ENCODE measurements around the gene ZNF567.
"Not testable (repeated sequence)": the region's sequence is repeated elsewhere in the genome, so short reads cannot be mapped to it uniquely, and the experiment has no call there.

The ZNF567 gene

DNA sequence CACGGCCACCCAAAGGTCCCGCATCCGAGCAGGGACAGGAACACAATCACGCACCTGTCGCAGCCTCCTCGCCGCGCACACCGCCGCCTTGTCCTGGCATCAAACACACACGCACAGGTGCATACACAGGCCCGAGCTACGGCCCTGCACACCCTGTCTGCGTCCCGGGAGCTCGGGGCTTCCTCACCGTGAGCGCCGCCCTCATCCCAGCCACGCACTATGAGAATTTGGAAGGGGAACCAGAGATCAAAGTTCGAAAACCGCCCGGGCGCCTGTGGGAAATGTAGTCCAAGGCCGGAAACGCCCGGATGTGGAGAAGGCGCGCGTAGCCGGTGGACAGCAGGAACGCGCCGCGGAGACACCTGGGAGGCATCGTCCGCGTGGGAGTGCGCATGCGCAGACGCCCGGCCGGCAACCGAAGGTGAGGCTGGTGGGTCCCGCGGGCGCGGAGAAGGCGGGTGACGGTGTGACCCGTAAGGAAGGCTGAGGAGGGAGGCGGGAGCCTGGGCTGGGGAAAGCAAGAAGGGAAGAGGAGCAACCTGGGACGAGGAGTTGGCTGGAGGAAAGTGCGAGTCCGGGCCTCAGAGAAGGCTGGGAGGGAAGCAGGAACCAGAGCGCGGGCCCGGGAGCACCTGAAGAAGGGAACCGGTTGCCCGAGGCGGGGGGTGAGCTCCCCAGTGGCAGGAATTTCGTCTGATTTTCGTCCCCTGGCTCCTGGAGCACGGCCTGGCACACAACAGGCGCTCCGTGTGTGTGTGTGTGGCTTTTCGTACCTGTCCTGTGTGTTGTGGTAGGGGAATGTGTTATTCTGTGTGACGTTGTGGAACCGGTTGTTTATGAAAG is at the start of gene ZNF567:
TSS of gene ZNF567 (plus strand) at position 399 of the 843 bp plus-strand sequence. CDS start 7,256 bp downstream, outside the sequence.
- peak; percentile 88 for DNase-seq

DNA sequence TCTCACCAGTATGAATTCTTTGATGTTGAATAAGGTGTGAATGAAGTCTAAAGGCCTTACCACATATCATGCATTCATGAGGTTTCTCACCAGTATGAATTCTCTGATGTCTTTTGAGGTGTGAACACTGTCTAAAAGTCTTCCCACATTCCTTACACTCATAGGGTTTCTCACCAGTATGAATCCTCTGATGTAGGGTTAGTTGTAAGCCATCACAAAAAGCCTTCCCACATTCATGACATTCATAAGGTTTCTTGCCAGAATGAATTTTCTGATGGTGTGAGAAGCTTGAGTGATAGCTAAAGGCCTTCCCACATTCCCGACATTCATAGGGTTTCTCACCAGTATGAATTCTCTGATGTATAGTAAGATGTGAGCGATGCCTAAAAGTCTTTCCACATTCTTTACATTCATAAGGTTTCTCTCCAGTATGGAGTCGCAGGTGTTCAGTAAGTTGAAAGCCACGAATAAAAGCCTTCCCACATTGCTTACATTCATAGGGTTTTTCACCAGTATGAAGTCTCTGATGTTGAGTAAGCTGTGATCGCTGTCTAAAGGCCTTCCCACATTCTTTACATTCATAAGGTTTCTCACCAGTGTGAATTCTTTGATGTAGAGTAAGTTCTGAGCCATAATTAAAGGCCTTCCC is 48.4 kb upstream of the ZNF567 start:
- DNase-seq = no peak

- no peak for DNase-seq
Observed at GRCh38 chr19:36646746-36647145, 40.7 kb upstream of the ZNF567 start.

DNA sequence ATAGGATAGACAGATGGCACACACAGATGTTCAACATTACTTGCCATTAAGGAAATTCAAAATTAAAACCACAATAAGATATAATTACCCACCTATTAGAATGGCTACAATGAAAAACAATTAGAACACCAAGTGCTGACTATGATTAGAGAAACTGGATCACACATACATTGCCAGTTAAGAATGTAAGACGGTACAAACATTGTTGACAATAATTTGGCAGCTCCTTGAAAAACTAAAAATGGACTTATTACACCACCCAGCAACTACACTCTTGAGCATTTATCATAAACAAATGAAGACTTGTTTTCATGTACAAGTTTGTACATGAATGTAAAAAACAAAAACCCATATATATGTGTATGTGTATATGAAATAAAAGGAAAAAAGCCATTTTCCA is 34.5 kb upstream of the ZNF567 start:
- DNase-seq = no peak

DNA sequence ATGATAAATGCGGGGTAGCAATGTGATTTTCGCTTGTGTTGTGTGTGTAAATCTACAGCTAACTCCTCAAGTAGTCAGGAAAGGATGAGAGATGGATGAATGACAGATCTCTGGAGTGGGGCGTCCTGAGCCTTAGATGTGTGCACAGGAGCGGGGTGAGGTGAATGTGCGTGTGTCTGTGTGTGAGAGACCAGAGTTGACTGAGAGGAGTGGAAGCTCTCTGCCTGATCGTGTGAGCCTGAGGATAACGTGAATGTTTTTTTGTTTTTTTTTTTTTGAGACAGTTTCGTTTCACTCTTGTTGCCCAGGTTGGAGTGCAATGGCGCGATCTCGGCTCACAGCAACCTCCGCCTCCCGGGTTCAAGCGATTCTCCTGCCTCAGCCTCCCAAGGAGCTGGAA is 21.6 kb upstream of the ZNF567 start:
- no peak for DNase-seq

GRCh38 chr19:36668646-36669045 is 18.8 kb upstream of the ZNF567 start:
- no peak for DNase-seq

- DNase-seq = no peak
Observed at GRCh38 chr19:36672368-36672767, 15.0 kb upstream of the ZNF567 start.

- no peak for DNase-seq
Observed at GRCh38 chr19:36674201-36674600, 13.2 kb upstream of the ZNF567 start.

DNA sequence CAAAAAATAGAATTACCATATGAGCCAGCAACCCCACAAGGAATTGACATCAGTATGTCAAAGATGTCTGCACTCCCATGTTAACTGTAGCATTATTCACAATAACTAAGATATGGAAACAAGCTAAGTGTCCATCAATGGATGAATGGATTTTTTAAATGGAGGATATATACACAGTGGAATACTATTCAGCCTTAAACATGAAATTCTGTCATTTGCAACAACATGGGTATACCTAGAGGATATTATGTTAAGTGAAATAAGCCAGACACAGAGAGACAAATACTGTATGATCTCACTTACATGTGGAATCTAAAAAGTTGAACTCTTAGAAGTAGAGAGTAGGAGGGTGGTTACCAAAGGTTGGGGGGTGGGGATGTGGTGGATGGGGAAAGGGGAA is 8.0 kb upstream of the ZNF567 start:
- no peak for DNase-seq

DNA sequence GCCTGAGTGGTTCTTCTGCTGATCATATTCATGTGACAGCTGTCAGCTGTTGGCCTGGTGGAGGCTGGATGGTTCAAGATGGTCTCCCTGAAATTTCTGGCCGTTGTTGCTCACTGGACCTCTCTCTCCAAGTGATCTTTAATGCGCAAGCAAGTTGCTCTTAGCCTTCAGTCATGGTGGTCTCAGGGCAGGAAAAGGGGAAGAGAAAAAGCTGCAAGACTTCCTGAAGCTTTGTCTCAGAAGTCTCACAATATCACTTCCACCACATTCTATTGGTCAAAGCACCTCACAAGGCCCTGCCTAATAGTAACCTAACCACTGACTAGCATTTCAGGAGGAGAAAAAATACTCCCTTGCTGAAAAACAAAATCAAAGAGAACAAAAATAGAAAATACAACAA is 1.6 kb upstream of the ZNF567 start:
- no peak for DNase-seq

DNA sequence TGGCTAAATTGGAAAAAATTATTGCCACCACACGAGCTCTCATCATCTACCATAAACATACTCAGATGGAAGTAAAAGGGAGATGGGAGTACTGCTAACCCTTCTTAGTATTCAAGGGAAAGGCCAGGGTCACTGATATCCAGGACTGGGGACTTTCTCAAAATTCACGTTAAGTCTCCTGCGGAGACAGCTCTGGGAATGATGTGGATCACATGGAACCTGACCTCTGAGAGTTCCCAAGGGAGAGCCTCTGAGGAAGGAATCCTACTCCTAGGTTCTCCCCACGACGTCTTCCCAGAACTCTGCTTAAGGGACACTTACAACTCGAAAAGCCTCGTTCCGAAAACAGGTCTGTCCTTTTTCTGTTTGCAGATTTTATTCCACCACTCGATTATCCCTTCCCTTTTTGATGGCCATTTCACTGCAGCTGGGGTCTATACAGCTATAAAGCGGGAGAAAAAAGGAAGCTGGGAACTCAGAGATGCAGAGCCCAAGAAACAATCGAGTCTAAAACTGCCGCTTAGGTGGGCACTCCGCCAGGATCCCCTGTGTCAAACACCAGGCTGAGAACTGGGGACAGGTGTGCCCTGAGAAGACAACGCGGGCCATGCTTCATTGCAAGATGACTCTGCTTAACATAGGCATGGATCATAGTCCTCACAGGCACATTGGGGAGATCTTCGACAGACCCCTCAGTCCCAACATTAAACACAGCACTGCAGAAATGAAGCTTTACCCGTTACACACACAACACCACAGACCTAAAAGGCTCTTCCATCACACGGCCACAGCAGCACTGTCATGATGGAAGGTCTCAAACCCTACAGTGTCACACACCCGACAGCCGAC is 823 bp upstream of the ZNF567 start:
- DNase-seq = peak; percentile 47

DNA sequence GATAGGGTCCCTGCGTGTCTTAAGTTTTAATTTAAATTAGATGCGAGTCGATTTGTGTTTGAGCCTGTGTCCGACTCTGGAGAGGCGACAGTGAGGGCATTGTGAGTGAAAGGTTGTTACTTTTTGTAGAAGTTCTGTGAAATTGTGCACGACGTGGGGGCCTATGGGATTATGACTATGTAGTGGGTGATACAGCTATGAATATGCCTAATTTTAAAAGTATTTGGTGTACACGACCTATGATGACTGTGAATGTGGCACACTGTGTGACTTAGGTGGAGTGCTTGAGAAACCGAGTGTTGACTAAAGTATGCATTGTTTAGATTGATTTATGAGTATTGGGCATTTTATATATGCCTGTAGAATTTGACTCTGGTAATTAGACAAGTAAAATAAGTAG is 646 bp downstream of the ZNF567 start:
- no peak for DNase-seq

DNA sequence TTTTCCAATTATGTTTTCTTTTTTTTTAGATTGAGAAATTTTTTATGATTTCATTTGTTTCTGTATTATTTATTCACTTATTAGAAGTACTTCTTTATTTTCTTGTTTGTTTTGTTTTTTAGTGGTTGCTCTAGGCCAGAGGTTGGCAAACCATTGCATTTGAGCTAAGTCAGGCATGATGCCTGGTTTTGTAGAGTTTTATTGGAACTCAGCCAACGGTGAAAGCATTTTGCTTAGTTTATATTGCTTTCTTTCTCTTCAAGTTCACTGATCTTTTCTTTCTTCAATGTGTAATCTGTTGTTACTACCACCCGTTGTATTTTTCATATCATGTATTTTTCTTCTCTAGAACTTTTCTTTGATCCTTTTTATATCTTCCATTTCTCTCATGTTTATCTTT is 19.7 kb downstream of the ZNF567 start:
- no peak for DNase-seq

DNA sequence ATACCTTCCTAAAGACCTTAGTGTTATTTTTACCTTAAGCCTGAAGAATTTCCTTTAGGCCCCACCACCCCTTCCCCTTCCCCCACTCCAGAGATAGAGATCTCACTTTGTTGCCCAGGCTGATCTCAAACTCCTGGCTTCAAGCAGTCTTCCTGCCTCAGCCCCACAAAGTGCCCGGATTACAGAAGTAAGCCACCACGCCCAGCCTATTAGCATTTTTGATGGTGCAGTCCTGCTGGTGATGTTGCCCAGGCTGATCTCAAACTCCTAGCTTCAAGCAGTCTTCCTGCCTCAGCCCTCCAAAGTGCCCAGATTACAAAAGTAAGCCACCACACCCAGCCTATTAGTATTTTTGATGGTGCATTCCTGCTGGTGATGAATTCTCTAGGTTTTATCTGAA is 22.0 kb downstream of the ZNF567 start:
- DNase-seq = no peak

GRCh38 chr19:36719687-36720556 is 32.5 kb downstream of the ZNF567 start:
- no peak for DNase-seq

DNA sequence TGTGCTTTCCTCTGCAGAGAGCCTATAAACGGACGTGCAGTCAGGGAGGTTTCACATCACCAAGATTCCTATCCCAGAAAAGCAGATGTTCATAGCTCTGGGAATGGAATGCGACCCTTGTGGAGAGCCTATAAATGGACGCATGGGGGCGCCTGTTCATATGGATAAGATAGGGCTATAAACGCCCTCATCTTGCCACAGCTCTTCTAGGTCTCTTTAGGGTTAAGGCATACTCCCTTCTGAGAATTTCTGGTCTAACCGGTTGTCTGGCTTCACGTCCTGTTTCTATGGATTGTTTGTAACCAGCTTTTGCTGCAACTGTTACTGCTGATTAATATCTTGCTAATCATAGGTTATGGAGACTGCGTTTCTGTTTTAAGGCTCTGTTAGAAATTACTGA is 48.8 kb downstream of the ZNF567 start:
- not testable (repeated sequence) for DNase-seq

DNA sequence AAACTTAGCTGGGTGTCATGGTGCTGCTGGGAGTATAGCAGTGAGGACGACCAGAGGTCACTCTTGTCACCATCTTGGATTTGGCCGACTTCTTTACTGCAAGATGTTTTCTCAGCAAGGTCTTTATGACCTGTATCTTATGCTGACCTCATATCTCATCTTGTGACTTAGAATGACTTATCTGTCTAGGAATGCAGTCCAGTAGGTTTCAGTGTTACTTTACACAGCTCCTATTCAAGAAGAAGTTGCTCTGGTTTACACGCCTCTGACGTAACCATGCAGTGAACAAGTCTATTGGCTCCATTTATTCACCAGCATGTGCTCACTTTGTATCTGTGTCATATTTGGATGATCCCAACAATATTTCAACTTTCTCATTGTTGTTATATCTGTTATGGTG is 58.5 kb downstream of the ZNF567 start:
- DNase-seq = no peak

- no peak for DNase-seq
Observed at GRCh38 chr19:36747750-36748149, 60.3 kb downstream of the ZNF567 start.

DNA sequence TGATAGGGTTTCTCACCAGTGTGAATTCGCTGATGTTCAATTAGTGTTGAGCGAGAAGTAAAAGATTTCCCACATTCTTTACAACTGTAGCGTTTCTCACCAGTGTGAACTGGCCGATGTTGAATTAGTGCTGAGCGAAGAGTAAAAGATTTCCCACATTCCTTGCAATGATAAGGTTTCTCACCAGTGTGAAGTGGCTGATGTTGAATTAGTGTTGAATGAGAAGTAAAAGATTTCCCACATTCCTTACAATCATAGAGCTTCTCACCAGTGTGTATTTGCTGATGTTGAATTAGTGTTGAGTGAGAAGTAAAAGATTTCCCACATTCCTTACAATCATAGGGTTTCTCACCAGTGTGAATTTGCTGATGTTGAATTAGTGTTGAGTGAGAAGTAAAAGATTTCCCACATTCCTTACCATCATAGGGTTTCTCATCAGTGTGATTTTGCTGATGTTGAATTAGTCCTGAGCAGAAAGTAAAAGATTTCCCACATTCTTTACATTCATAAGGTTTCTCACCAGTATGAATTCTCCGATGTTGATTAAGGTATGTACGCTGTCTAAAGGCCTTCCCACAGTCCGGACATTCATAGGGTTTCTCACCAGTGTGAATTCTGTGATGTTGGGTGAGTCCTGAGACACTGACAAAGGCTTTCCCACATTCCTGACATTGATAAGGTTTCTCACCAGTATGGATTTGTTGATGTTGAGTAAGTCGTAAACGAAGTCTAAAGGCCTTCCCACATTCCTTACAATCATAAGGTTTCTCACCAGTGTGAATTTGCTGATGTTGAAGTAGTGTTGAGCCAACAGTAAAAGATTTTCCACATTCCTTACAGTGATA is 61.2 kb downstream of the ZNF567 start:
- no peak for DNase-seq

DNA sequence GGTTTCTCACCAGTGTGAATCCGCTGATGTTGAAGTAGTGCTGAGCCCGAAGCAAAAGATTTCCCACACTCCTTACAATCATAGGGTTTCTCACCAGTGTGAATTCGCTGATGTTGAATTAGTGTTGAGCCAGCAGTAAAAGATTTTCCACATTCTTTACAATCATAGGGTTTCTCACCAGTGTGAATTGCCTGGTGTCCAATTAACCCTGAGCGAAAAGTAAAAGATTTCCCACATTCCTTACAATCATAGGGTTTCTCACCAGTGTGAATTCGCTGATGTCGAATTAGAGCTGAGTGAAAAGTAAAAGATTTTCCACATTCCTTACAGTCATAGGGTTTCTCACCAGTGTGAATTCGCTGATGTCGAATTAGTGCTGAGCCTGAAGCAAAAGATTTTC is 62.2 kb downstream of the ZNF567 start:
- not testable (repeated sequence) for DNase-seq

DNA sequence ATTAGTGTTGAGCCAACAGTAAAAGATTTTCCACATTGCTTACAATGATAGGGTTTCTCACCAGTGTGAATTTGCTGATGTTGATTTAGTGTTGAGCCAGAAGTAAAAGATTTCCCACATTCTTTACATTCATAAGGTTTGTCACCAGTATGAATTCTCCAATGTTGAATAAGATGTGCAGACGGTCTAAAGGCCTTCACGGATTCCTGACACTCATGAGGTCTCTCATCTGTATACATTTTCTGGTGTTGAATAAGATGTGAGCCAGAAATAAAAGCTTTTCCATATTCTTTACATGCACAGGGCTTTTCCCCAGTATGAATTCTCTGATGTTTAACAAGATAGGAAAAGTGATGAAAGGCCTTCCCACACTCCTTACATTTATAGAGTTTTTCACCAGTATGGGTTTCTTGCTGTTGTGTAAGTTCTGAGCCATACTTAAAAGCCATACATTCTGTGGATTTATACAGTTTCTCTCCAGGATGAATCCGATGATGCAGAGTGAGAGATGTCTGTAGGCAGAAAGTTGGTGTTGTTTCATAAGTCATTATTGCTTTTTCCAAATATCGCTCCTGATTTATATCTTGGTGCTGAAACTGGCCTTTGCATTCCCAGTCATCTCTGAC is 62.8 kb downstream of the ZNF567 start:
- no peak for DNase-seq
